Fibroblast of lung (primary cell): ENCODE results near the gene UQCC5. TPM values are rescaled to one million over a fixed set of nuclear protein-coding genes. Genes with fewer than 3 reads are reported as not detected.

Source experiments
- DNase-seq, 2 donors: peaks; one replicate each; pipeline versions ENCODE4 v3.0.0 to v3.0.0-alpha.2; 2010; ENCODE audit warnings: low read depth in 2 of 2
- H2AFZ ChIP-seq: 2 replicates; pipeline ENCODE4 v1.5.1; 2012; ENCODE audit warnings: low read length, control low read depth, inconsistent platforms
- H3K27ac ChIP-seq: 2 replicates; pipeline ENCODE4 v1.5.1; 2011; ENCODE audit warnings: low read length, control low read depth; ENCODE audit not compliant: insufficient read depth
- H3K27me3 ChIP-seq: 2 replicates; pipeline ENCODE4 v1.5.1; 2011; ENCODE audit warnings: mild to moderate bottlenecking, low read length; ENCODE audit not compliant: control insufficient read depth, insufficient read depth
- H3K36me3 ChIP-seq: 2 replicates; pipeline ENCODE4 v1.5.1; 2011; ENCODE audit warnings: low read length; ENCODE audit not compliant: control insufficient read depth, insufficient read depth
- H3K4me1 ChIP-seq: 2 replicates; pipeline ENCODE4 v1.5.1; 2011; ENCODE audit warnings: low read length; ENCODE audit not compliant: control insufficient read depth, insufficient read depth; ENCODE audit errors: extremely low read depth
- H3K4me2 ChIP-seq: 2 replicates; pipeline ENCODE4 v1.5.1; 2011; ENCODE audit warnings: low read length, control low read depth; ENCODE audit not compliant: insufficient read depth; ENCODE audit errors: extremely low read depth
- H3K4me3 ChIP-seq, 4 experiments: fragments of 200-600 bp in 1 of 4; sonication (generic) in 1 of 4; replicated peaks in 1 of 4; 2 replicates each; pipeline ENCODE4 v1.5.1; 2011 to 2016; ENCODE audit warnings: low read length in 4 of 4, low read depth in 3 of 4, mild to moderate bottlenecking in 3 of 4, control low read depth in 2 of 4, inconsistent platforms in 1 of 4, mixed read lengths in 1 of 4; ENCODE audit not compliant: insufficient read depth in 1 of 4; ENCODE audit errors: control extremely low read depth in 1 of 4
- H3K79me2 ChIP-seq: 2 replicates; pipeline ENCODE4 v1.5.1; 2012; ENCODE audit warnings: mild to moderate bottlenecking, low read length, inconsistent platforms; ENCODE audit not compliant: control insufficient read depth, insufficient read depth
- H3K9ac ChIP-seq: 2 replicates; pipeline ENCODE4 v1.5.1; 2011; ENCODE audit warnings: mild to moderate bottlenecking, low read length, control low read depth; ENCODE audit not compliant: insufficient read depth
- H3K9me3 ChIP-seq: 2 replicates; pipeline ENCODE4 v1.5.1; 2012; ENCODE audit warnings: low read depth, low read length; ENCODE audit not compliant: control insufficient read depth, insufficient read depth
- H4K20me1 ChIP-seq: 2 replicates; pipeline ENCODE4 v1.5.1; 2011; ENCODE audit warnings: low read length; ENCODE audit not compliant: control insufficient read depth, insufficient read depth; ENCODE audit errors: extremely low read depth
- EZH2 ChIP-seq: IDR thresholded peaks from 2 replicates; pipeline ENCODE4 v1.5.1; 2012; ENCODE audit warnings: low read length, control low read depth, mild to moderate bottlenecking; ENCODE audit errors: missing control alignments
- polyA plus RNA-seq, 2 donors: library from polyadenylated mRNA; depleted of rRNA in 1 of 2; stranded (reverse) in 1 of 2; unstranded in 1 of 2; fragments of >200 nt; gene quantifications; 2 replicates each; pipeline ENCODE4 v1.2.1, GENCODE V29; 2011 to 2012; ENCODE audit warnings: missing spikeins in 1 of 2
- total RNA-seq: library from RNA; depleted of rRNA; stranded (reverse); fragments of >200 nt; gene quantifications from 2 replicates; pipeline ENCODE4 v1.2.1, GENCODE V29; 2014
- TF ChIP-seq, protein P1 (sequence below), 2 donors: IDR thresholded peaks in 1 of 2; conservative IDR thresholded peaks in 1 of 2; 1 replicate in 1 of 2; 2 replicates in 1 of 2; pipeline ENCODE4 v1.5.1; 2011 to 2012; ENCODE audit warnings: low read length in 2 of 2, control low read depth in 1 of 2, inconsistent platforms in 1 of 2, low read depth in 1 of 2, mild to moderate bottlenecking in 1 of 2

UQCC5 gene
- total and polyA plus RNA-seq, 2 donors (not counting 1 experiment from before 2014, with no cell fraction given) = 9.4 to 13.8 TPM

DNA sequence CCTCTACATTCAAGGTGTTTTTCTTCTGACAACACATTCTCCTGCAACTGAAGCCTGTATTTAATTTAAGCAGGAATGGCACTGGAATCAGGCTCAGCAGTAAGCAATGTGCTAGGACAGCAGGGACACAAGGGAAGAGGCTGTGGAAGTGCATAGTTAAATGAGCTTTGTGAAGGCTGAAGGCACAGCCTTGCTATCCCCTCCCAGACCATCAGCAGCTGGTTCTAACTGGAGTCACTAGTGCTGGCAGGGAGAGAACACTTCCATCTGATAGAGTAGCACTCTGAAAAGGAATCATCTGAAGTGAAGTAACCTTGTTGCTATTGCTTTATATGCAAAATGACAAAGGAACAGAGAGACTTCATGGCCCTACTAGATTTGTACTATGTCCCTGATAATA, 14.7 kb downstream of the UQCC5 start:
- H4K20me1 ChIP-seq = no peaks in the 10 kb centered on the region
- DNase-seq = no peak
- no peak overlapping the region for H3K4me3 ChIP-seq
- no peak overlapping the region for H3K27ac ChIP-seq
- H3K9ac ChIP-seq = no peak overlapping the region
- no peak overlapping the region for H3K4me2 ChIP-seq
- H3K9me3 ChIP-seq = no peaks in the 10 kb centered on the region
- no peak overlapping the region for H2AFZ ChIP-seq
- H3K79me2 ChIP-seq = no peaks in the 10 kb centered on the region
- H3K4me1 ChIP-seq = no peaks in the 10 kb centered on the region
- no peaks in the 10 kb centered on the region for H3K27me3 ChIP-seq
- peaks cover 7% of the 10 kb centered on the region for H3K36me3 ChIP-seq
- TF ChIP-seq EZH2 = no peak
- TF ChIP-seq, protein P1, sequence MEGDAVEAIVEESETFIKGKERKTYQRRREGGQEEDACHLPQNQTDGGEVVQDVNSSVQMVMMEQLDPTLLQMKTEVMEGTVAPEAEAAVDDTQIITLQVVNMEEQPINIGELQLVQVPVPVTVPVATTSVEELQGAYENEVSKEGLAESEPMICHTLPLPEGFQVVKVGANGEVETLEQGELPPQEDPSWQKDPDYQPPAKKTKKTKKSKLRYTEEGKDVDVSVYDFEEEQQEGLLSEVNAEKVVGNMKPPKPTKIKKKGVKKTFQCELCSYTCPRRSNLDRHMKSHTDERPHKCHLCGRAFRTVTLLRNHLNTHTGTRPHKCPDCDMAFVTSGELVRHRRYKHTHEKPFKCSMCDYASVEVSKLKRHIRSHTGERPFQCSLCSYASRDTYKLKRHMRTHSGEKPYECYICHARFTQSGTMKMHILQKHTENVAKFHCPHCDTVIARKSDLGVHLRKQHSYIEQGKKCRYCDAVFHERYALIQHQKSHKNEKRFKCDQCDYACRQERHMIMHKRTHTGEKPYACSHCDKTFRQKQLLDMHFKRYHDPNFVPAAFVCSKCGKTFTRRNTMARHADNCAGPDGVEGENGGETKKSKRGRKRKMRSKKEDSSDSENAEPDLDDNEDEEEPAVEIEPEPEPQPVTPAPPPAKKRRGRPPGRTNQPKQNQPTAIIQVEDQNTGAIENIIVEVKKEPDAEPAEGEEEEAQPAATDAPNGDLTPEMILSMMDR (conservative IDR thresholded peaks at IDR 0.05 in 1 of 2, IDR thresholded peaks at IDR 0.05 in 1 of 2; ENCODE audit: low read depth in 1 of 2, low read length in 2 of 2) = no peak

DNA sequence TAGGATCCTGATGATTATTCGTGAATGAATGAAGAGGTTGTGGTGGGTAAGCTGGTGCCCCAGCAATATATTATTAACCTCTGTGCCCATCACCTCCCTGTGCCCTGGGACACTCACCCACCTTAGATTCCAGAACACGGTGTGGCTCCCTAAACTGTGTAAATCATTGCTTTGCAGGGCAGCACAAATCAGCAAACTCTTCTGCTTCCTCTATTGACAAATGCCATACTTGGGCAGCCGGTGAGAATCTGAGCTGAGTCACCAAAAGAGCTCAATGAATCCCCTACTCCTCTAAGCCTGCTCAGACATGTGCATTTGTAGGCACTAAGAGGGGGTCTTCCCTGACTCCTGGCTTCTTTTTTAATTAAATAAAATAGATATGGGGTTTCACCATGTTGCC, 15.7 kb downstream of the UQCC5 start:
- Histone ChIP-seq H3K36me3 (peaks cover 7% of the 10 kb centered on the region), H3K27me3 (no peaks in the 10 kb centered on the region), H3K9me3 (no peaks in the 10 kb centered on the region), H2AFZ (no peak overlapping the region), H3K4me3 (no peak overlapping the region), H3K4me1 (no peaks in the 10 kb centered on the region), H4K20me1 (no peaks in the 10 kb centered on the region), H3K79me2 (no peaks in the 10 kb centered on the region), H3K4me2 (no peak overlapping the region), H3K9ac (no peak overlapping the region), H3K27ac (no peak overlapping the region)
- DNase-seq = no peak
- TF ChIP-seq EZH2 = no peak
- TF ChIP-seq, protein P1 (conservative IDR thresholded peaks at IDR 0.05 in 1 of 2, IDR thresholded peaks at IDR 0.05 in 1 of 2; ENCODE audit: low read depth in 1 of 2, low read length in 2 of 2) = no peak

DNA sequence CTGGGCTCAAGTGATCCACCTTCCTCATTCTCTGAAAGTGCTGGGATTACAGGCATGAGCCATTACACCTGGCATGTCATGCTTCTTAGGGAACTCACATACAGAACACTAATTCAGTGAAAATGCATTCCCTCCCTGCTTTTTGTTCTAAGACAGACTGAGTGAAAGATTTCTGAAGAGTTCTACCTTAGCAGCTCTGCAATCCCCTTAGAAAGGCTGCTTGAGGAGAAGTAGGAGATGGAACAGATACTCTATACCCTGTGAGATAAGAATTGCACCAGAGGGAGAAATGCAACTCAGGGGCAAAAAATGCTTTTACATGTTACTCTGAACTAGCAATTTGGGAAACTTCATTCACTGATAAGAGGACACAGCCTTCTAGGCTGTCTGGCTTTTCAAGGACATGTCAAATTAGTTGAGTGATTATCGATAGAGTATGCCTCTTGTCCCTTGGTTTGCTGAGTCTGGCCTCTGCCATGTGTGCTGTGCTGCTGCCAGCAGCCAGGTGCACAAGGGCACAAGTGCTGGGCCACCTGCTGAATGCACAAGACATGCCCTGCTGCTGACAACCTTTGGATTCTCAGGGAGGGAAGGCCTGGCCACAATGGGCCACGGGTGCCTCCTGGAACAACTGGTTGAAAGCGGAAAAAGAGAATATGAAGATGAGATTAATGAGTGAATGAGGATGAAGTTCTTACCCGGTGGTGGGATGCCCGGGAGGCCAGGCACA, 17.8 kb downstream of the UQCC5 start:
- no peak overlapping the region for H3K4me3 ChIP-seq
- peaks cover 11% of the 10 kb centered on the region for H3K36me3 ChIP-seq
- H3K4me1 ChIP-seq = no peaks in the 10 kb centered on the region
- TF ChIP-seq EZH2 = no peak
- TF ChIP-seq, protein P1 (conservative IDR thresholded peaks at IDR 0.05 in 1 of 2, IDR thresholded peaks at IDR 0.05 in 1 of 2; ENCODE audit: low read depth in 1 of 2, low read length in 2 of 2) = no peak
- H3K9ac ChIP-seq = no peak overlapping the region
- H3K9me3 ChIP-seq = no peaks in the 10 kb centered on the region
- no peak overlapping the region for H3K27ac ChIP-seq
- H4K20me1 ChIP-seq = no peaks in the 10 kb centered on the region
- H3K79me2 ChIP-seq = no peaks in the 10 kb centered on the region
- H3K4me2 ChIP-seq = no peak overlapping the region
- H2AFZ ChIP-seq = no peak overlapping the region
- no peak for DNase-seq
- H3K27me3 ChIP-seq = no peaks in the 10 kb centered on the region
